Femur (tissue), 1 donor: Measurements from ENCODE around the gene MRM3.
"Not testable (repeated sequence)": the region's sequence is repeated elsewhere in the genome, so short reads cannot be mapped to it uniquely, and the experiment has no call there.

Experiments used
- DNase-seq: peaks from one replicate; pipeline ENCODE4 v3.0.0-alpha.2; 2017

MRM3 gene

DNA sequence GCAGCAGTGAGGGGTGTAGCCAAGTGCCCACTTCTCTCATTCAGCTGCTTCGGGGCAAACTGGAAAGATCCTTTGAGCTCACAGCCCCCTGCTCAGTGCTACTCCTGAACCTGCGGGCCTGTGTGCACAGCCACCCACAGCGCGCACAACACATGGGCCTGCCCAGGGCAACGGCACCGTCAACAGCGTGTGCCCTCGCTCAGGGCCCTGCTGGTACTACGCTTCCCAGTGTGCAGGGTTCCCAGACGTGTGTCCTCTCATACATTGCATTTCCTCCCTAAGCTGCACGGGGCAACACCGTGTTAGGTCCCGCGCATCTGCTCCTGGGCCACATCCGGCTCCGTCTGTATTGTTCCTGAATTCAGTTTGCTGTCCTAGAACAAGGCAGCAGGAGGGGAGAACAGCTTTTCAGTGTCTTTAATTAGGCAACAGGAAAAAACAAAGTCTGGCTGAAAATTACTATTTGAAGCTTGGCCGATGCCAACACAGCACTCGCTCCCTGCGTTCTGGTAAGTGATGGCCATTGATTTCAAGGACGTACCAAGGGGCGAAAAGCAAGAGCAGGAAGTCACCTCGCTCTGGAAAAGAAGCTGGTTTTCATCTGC is 15.2 kb downstream of the MRM3 start:
- no peak for DNase-seq

DNA sequence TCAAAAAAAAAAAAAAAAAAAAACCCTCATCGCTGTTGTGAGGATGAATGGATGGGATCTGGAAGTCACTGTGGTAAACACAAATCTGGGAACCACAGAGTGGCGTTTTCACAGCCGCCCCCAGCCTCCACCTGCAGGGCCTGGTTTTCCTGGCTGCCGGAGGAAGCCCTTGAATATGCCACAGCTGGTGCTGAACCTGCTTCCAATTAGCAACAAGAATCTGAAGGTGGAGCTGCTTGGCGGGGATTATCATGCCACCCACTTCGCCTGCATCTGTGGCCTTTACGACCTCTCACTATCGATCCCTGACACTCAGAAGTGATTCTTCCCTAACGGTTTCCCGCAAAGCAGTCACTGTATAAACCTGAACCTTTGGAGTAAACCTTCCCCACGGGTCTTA is 16.1 kb downstream of the MRM3 start:
- no peak for DNase-seq

DNA sequence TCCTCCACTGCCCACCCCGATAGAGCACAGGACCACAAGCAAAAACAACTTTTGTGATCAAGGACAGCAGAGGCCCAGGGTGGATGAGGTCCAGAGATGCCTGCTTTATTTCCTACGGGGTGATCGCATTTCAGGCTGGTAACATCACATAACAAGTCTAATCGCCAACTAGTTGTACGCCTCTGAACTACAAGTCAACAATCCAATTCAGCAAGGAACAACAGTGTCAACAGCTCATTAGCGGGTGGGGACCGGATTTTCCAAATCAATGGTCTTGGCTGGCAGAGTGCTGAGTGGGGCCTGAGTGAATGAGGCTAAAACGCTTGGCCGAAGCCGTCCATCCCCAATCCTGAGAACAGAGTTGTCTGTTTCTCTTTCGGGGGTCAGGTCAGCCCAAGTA is 17.1 kb downstream of the MRM3 start:
- DNase-seq = no peak

DNA sequence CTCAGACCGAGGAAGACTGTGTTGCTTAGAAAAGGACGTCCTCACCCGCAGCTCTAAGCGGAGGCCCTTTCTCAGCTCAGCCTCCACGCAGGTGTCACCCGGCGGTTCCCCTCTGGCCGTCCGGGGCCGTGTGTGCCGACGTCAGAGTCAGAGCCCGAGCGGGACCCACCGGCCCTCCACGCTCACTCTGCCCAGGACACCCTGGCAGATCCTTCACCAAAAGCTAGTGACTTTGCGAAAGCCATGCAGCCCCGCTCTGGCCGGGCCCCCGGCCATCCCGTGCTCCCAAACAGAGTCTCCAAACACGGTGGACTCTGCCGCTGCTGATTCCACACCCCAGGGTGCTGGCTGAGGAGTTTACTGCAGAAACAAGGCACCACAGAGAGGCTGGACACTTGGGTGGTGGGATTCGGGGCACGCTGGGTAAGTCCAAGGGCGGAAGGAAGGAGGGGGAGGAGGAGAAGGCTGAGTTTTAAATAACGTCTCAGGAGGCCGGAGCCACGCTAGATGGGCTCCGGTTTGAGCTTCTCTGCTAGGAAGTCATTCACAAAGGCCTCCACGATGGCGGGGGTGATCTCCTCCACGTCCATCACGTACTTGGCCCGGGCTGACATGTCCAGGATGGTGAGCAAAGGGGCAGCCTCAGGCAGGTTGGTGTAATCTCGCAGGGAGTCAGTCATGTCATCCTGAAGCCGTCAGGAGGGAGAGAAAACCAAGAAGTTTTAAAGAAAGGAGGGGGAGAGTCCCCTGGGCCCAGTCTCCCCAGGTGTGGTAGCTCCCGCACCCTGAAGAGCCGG is 18.5 kb downstream of the MRM3 start:
- no peak for DNase-seq

DNA sequence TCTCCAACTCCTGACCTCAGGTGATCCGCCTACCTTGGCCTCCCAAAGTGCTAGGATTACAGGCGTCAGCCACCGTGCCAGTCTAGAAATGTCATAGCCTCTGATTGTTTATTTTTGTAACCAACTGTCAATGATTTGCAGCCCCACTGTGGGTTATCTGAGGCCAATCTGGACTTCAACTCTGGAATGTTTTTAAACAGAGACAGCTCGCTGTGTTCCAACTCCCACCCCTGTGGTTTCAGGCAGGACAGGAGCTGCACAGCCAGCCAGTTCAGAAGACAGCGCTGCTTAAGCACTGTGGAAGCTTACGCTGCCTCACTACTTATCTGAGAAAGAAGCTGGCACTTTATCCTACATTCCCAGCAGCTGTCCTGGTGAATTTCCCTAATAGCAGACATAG is 19.5 kb downstream of the MRM3 start:
- DNase-seq = no peak

DNA sequence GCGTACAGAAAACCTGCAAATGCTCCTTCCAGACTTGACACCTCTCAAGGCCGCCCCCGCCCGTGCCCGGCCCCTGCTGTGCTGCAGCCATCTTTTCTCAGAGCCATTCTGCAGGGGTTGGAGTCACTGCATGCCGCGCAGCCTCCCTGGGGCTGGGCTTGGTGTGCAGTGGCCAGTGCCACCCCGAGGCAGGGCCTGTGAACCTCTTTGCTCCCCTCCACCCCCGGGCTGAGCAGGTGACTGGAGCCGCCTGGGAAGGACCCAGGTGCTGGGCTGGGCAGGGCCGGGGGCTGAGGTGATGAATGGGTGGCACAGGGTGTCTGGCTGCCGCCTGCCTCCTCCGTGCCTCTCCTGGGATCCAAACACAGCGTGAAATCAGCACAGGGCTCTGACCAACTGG is 20.3 kb downstream of the MRM3 start:
- no peak for DNase-seq

DNA sequence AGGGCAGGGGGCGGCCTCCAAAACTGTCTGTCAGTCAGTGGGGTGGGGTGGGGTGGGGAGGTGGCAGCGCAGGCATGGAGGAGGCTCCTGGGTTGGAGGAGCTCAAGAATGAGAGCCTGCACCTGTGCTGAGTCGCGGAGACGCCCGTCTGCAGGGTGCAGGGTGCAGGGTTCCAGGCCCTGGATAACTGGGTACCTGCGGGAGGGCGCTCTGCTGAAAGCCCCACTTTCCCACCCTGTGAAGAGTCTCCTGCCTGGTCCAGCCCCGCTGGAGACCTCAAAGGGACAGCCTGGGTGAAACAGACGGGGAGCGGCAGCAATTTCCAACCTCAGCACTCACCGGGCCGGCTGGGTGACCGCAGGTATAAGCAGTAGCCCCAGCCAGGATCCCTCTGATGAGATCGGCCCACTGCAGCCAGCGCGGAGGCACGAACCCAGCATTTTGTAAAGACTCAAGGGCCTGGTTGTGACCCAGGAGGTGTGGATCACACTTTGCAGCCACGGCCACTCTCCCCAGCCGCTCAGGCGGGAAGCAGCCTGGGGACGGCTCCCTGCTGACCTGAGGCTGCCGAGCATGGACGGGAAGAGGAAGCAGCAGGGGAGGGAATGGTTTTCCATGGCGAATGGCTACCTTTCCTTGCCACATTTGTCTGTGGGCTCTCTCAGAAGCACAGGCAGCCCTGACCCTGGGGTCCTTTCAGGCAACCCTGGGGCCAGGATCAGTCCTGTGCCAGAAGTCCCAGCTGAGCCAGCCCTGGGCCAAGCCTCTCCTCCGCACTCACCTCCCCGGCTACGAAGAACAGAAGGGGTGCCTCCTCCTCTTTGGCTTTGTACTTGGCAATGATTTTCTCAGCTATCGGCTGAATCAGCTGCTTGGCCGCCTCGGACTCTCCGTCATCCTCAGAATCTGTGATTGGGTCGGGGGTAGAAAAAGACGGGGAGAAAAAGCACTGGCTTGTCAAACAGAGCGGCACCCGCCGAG is 21.0 kb downstream of the MRM3 start:
- DNase-seq = no peak

DNA sequence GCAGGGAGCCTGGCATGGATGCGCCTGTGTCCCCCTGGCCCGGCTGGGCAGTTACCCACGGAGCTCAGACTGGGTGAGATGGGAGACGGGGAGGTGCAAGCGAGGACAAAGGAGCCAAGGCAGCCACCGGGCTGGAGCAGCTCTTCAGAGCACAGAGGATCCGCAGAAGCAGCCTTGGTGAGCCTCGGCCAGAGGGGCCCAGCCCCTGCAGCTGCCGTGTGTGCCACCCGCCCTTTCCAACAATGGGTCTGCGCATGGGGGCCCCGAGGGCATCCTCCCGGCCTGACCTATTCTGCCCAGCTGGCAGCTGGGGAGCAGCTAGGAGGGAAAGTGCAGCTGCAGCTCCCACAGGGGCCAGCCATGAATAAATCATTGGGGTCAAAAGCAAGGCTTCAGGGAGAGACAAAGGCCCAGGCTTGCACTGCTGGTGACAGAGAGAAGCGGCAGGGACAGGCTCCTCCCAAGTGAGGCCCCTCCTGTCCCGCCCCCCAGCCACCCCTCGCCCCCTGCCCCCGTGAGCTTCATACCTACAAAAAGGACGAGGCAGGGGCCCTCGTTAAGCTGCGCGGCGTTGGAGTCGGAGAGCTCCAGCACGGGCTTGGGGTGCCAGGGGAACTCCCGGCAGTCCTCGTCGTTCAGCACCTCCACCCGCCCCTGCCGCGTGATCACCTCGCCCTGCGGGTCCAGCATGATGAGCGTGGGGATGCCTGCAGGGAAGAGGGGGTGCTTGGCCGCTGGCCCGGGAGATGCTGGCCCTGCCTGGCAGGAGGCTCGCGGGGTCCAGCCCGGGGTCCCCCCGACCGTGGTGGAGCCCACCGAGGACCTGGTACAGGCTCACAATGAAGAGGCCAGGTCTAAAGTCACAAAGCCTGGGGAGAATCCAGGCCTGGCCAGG is 22.6 kb downstream of the MRM3 start:
- no peak for DNase-seq

DNA sequence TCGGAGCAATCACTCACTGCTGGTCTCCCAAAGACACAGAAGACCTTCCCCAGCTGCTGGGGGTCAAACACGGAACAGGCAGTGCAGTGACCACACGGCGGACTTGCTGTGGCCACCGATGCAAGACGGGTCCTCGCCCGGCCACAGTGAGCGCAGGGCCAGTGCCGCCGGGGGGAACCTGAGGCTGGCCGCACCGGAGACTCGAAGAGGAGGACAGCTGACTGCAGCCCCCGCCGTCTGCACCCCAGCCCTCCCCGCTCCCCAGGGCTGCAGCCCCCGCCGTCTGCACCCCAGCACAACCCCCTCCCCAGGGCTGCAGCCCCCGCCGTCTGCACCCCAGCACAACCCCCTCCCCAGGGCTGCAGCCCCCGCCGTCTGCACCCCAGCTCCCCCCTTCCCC is 23.7 kb downstream of the MRM3 start:
- not testable (repeated sequence) for DNase-seq

DNA sequence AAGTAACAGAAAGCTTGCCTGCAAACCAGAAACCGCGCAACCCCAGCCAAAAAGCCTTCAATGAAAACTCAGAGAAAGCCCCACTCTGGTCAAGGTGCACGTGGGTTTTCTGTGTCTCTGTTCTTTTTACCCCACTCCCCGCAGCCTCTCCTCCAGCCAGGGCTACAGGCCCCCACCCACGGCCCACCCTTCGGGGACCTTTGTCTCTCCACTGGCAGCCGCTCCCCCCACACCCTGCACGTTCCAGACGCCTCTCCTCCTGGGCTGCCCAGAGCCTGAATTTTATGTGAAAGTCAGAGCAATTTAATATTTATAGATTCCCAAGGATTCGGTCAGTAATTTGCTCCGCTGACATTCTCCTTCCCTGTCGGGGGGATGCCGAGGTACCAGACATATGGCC is 24.2 kb downstream of the MRM3 start:
- DNase-seq = no peak

DNA sequence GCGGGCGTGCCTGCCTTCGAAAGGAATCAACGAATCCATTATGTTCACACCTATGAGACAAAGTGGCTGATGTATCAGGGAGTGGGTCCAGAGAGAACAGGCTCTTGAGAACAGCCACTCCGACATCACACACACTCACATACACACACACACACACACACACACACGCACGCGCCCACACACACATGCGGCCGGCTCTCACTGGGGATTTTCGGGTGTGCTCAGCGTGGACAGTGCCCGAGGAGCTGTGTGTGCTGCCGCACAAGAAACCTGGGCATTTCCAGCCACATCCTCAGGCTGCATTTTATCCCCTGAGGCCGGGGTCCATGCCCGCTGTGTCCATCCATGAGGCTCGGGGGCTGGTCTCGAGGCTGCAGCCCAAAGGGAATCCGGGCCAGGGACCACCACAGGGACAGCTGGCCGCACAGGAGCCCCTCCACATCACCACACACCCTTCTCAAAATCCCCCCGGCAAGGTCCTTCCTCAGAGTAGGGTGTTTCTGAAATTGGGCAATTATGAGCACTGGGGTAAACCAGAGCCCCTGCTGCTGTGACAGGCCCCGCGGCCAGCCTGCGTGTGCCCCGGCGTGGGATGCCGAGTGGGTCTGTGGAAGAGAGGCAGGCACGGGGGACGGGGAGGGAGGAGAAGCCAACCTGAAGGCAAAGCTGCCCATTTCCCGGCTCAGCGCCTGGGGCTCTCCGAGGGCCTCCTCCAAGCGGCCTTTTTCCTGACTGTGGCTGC is 24.8 kb downstream of the MRM3 start:
- no peak for DNase-seq

DNA sequence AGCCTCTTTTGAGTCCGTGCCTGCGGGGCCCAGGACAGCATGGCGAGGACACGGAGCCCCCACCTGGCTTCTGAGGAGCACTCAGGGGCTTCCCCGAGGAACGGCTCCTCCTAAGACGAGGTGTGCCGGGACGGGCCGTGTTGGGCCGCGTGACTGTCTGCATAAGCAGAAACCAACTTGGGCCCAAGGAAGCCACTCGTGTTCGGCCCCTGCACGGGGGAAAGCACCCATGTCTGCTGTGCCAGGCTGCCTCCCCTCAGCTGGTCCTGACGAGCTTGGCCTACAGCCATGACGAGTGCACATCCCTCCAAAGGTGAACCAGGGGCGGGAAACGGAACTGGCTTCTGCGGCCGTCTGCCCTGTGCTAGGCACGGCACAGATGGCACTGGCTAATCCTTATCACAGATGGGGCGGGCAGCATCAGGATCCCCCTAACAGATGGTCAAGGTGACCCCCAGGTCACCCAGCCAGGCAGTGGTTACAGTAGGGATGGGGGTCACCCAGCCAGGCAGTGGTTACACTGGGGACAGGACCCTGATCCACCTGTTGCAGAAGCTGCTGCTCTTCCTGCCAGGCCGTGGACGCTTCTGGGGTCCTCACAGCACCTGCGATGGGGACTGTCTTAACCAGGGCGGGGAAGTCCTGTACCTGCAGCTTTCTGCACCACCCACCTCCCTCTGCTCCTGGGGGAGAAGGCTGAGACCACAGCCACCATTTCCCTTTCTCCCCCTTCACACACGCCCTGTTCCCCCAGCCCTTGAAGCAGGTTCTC is 25.6 kb downstream of the MRM3 start:
- no peak for DNase-seq

DNA sequence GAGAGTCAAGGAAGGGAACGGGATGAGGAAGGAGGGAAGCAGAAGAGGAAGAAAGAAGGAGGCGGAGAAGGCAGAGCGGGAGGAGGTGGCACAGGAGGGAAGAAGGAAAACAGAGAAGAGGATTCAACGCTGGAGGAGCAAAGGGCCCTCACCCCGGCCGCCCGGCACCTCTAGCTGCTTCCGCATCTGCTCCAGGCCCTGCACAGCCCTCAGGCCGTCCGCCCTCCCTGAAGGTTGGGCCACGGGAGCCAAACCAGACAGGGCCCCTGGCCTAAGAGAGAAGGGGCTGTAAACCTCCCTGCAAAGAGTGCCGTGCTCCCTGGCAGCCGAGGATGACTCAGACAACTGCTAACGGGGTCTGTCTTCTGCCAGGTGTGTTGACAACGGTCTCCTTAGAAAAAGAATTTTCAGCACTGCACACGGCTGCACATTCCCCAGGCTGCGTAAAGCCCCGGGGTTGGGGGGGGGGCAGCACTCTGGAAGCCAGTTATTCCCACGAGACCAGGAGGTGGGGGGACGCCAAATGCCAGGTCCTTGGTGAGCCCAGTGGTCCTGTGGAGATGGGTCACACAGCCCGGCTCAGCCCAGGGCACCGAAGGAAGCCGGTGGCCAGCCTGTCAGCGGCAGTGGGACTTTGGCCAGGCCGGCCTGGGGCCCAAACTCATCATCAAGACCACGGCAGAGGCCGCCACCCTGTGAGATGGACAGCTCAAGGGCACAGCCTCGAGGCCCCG is 29.1 kb downstream of the MRM3 start:
- DNase-seq = no peak

DNA sequence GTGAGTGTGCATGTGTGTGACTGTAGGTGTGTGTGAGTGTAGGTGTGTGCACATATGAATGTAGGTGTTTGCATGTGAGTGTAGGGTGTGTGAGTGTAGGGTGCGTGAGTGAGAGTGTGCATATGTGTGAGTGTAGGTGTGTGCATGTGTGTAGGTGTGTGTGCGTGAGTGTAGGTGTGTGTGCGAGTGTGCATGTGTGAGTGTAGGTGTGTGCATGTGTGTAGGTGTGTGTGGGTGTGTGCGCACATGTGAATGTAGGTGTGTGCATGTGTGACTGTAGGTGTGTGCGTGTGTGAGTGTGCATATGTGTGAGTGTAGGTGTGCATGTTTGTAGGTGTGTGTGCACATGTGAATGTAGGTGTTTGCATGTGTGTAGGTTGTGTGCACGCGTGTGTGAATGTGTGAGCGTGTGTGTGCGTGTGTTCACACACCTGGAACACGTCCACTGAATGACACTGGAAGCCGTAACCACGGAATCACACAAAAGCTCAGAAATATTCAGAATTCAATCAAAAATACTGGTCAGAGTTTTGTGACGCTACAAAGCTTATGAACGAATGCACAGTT is 30.6 kb downstream of the MRM3 start:
- DNase-seq = no peak

DNA sequence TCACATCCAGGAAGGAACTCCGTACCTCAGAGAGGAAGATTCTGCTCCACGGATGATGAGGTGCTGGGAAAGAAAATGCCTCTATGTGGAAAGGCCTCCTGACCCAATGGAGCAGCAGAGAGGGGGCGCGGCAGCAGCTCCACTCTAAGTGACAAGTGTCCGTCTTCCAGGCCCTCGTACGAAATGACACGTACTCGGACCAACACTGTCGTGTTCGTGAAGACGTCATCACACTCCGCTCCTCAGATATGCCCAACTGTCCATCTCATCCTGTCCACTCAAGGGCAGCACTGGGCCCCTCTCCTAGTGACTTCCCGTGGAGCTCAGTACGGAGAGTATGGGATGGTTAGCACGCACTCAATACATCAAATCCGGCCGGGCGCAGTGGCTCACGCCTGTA is 32.2 kb downstream of the MRM3 start:
- no peak for DNase-seq

DNA sequence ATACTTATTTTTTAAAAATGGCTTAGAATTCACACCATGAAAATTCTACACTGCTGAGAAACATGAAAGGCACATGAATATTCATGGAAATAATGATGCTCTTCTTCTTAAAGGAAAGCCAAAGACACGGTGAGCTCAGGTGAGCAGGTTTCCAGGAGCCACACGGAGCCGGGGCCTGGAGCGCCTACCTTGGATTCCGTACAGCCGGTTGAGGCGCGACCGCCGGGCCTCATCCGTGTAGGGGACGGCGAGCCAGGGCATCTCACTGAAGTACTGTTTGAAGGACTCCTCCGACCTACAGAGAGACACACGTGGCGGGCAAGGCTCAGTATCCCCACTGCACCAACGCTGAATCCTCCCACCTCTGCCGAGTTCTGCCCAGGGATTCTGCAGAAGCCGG is 37.1 kb downstream of the MRM3 start:
- no peak for DNase-seq

DNA sequence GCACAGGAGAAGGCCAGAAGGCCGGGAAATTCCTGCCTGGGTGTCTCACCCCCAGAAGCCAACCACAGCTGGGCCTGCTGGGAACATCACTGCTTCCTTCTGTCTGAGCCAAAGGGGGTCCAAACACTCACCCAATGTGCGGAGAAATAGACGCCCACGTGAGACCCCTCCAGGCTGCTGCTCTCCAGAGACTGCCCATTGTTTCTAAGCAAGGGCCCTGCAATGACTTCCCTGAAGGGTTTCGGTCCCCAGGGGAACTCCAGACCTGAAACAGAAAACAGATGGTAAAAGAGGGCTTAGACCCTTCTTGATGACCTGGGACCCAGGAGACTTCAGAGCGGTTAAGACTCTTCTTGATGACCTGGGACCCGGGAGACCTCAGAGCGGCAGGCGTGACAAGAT is 41.3 kb downstream of the MRM3 start:
- DNase-seq = no peak

DNA sequence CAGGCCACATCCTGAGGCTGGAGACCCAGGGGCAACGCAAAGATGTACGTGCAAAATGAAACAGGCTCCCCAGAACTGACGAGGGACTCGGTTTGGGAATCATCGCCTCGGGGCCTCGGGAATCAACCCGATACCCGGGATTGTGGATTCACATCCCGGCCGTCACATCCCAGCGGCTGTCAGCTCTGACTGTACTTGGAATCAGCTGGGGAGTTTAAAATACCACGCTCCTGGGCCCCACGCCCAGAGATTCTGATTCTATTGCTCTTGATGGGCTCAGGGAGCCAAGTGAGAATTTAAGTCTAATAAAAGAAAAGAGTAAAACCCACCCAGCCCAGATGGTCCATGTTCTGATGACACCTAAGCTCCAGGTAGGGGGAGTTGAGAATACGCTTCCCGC is 42.2 kb downstream of the MRM3 start:
- no peak for DNase-seq

DNA sequence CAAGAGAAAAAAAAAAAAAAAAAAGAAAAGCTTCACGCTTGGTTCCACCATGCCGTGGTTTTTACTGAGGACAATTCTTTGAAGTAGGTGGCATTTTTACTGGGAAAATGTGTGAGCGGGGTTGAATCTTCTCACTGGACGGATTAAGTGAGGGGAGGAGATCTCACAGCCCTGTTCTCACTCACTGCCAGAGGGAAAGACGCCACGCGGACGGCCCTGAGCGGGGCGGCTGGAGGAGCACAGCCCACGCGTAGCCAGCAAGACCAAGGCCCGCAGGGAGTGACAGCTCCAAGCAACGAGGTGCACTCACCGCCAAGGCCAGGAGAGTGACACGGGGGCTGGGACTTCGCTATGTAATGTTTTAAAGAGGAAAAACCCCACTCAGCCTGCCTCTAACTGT is 43.1 kb downstream of the MRM3 start:
- no peak for DNase-seq

DNA sequence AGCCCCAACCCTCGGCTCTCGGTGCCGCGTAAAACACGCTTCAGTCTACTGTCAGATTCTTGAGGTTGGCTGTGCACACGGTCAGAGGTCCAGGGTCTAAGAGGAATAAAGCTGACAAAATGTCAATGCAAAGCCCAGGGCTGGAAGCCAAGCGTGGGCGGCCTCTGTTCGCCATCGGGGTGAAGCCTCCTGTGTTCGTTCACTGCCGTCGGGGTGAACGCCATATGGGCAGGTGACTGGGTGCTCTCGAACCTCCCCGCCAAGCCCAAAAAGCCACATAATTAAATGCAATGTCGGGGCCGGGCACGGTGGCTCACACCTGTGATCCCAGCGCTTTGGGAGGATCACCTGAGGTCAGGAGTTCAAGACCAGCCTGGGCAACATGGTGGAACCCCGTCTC is 44.6 kb downstream of the MRM3 start:
- DNase-seq = no peak
